Endothelial cell (in vitro differentiated cells): ENCODE data around the gene CAPNS2. TPM values are rescaled to one million over a fixed set of nuclear protein-coding genes. Genes with fewer than 3 reads are reported as not detected.

Experiments
- DNase-seq: peaks from one replicate; pipeline ENCODE4 v3.0.0; 2021; ENCODE audit warnings: low spot score
- H3K27ac Mint-ChIP-seq: one replicate; pipeline ENCODE4 v1.8.0; 2021; ENCODE audit warnings: mixed read lengths, inconsistent platforms; ENCODE audit not compliant: unreplicated experiment
- H3K27me3 Mint-ChIP-seq: one replicate; pipeline ENCODE4 v1.8.0; 2021; ENCODE audit warnings: mild to moderate bottlenecking, moderate library complexity, mixed read lengths, inconsistent platforms; ENCODE audit not compliant: unreplicated experiment
- H3K36me3 Mint-ChIP-seq: one replicate; pipeline ENCODE4 v1.8.0; 2021; ENCODE audit warnings: mild to moderate bottlenecking, low read depth, mixed read lengths, inconsistent platforms; ENCODE audit not compliant: unreplicated experiment
- H3K4me1 Mint-ChIP-seq: one replicate; pipeline ENCODE4 v1.8.0; 2021; ENCODE audit warnings: mild to moderate bottlenecking, mixed read lengths, inconsistent platforms; ENCODE audit not compliant: unreplicated experiment
- H3K4me3 Mint-ChIP-seq: one replicate; pipeline ENCODE4 v1.8.0; 2021; ENCODE audit warnings: mild to moderate bottlenecking, mixed read lengths, inconsistent platforms; ENCODE audit not compliant: unreplicated experiment
- H3K9me3 Mint-ChIP-seq: one replicate; pipeline ENCODE4 v1.8.0; 2021; ENCODE audit warnings: mixed read lengths, inconsistent platforms; ENCODE audit not compliant: unreplicated experiment
- total RNA-seq: library from RNA; stranded (reverse); fragmentation: NEBNext Ultra II Directional; extraction: Animal tissue kit (Norgen Biotek cat#: 25700); gene quantifications from one replicate; pipeline ENCODE4 v1.2.1, GENCODE V29; 2021; ENCODE audit not compliant: unreplicated experiment
- TF ChIP-seq, protein P1 (sequence below): fragments of 200-600 bp; sonication (generic); IDR thresholded peaks from one replicate; pipeline ENCODE4 v1.5.0; 2021; ENCODE audit warnings: antibody characterized with exemption; ENCODE audit not compliant: unreplicated experiment

The CAPNS2 gene
- total RNA-seq, 1 donor from 2014 or later: 1.2 TPM

DNA sequence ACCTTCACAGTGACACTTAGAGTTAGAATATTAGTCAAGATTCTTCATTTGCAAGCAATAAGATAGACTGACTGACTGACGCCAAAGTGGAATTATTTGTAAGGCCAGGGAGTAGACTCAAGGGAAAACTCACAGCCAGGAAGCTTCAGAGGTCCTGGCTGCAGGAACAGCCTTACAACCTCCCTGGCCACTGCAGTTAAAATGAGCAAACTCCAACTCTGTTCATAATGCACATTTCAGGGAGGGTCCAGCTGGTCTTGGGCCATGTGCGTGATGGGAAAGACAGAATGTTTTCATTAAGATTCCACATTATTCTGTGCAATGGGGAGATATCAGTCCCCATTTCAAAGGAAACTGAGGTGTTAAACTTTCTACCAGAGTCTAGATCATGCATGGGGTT is 9.9 kb downstream of the CAPNS2 start:
- Mint-ChIP-seq H3K27ac (no peak overlapping the region), H3K36me3 (peaks cover 8% of the 10 kb centered on the region), H3K4me3 (no peak overlapping the region), H3K27me3 (no peaks in the 10 kb centered on the region), H3K4me1 (peaks cover 6% of the 10 kb centered on the region), H3K9me3 (no peaks in the 10 kb centered on the region)
- TF ChIP-seq, protein P1, sequence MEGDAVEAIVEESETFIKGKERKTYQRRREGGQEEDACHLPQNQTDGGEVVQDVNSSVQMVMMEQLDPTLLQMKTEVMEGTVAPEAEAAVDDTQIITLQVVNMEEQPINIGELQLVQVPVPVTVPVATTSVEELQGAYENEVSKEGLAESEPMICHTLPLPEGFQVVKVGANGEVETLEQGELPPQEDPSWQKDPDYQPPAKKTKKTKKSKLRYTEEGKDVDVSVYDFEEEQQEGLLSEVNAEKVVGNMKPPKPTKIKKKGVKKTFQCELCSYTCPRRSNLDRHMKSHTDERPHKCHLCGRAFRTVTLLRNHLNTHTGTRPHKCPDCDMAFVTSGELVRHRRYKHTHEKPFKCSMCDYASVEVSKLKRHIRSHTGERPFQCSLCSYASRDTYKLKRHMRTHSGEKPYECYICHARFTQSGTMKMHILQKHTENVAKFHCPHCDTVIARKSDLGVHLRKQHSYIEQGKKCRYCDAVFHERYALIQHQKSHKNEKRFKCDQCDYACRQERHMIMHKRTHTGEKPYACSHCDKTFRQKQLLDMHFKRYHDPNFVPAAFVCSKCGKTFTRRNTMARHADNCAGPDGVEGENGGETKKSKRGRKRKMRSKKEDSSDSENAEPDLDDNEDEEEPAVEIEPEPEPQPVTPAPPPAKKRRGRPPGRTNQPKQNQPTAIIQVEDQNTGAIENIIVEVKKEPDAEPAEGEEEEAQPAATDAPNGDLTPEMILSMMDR: no peak
- no peak for DNase-seq

DNA sequence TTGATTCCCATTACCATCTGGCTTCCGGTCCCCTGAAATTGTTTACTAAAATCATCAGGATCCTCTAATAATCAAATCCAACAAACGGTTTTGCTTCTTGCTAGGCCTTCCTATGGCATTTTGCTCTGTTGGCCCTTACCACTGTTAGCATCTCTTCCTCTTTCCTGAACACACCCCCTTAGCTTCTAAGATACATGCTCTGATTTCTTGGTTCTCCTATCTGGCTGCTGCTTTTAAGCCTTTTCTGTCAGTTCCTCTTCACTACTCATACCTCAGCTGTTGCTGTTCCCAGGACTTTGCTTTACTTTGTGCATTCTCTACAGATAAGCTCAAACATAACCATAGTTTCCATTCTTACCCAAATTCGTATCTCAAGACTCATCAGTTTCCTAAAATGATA is 11.4 kb downstream of the CAPNS2 start:
- Mint-ChIP-seq H3K36me3 (peaks cover 8% of the 10 kb centered on the region), H3K27ac (no peak overlapping the region), H3K9me3 (no peaks in the 10 kb centered on the region), H3K4me1 (peaks cover 2% of the 10 kb centered on the region), H3K4me3 (no peak overlapping the region), H3K27me3 (no peaks in the 10 kb centered on the region)
- TF ChIP-seq, protein P1: no peak
- no peak for DNase-seq

DNA sequence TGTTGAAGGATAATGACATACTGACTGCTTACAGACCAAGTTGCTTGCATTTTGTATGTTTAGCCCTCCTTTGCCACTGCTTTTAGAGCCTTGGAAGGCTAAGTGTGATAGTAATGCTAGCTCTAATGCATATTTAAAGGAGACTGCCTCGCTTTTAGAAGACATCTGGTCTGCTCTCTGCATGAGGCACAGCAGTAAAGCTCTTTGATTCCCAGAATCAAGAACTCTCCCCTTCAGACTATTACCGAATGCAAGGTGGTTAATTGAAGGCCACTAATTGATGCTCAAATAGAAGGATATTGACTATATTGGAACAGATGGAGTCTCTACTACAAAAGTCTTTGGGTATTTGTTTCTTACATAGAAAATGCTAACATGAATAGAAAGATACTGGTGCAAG is 19.1 kb downstream of the CAPNS2 start:
- Mint-ChIP-seq H3K27me3 (no peaks in the 10 kb centered on the region), H3K36me3 (no peaks in the 10 kb centered on the region), H3K9me3 (no peaks in the 10 kb centered on the region), H3K4me3 (no peak overlapping the region), H3K4me1 (peaks cover 2% of the 10 kb centered on the region), H3K27ac (no peak overlapping the region)
- DNase-seq: no peak
- TF ChIP-seq, protein P1: no peak

DNA sequence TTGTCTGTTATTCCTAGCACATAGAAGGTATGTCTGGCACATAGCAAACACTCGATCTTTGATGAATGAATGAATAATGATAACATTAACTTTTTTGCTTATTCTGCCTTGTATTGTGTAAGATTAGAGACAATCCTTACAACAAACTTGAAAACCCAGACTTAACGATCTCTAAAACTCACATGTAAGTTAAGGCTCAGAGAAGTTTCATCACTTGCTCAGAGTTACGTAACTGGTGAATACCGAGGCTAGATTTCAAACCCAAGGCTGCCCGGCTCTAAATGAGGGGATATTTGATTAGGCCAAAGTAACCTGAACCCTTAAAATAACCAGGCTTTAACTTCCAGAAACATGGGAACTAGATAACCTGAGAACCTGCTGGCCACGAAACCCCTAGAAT is 22.3 kb downstream of the CAPNS2 start:
- no peak for DNase-seq
- Mint-ChIP-seq H3K4me3 (no peak overlapping the region), H3K36me3 (no peaks in the 10 kb centered on the region), H3K27ac (no peak overlapping the region), H3K9me3 (no peaks in the 10 kb centered on the region), H3K4me1 (peaks cover 2% of the 10 kb centered on the region), H3K27me3 (no peaks in the 10 kb centered on the region)
- TF ChIP-seq, protein P1: no peak

DNA sequence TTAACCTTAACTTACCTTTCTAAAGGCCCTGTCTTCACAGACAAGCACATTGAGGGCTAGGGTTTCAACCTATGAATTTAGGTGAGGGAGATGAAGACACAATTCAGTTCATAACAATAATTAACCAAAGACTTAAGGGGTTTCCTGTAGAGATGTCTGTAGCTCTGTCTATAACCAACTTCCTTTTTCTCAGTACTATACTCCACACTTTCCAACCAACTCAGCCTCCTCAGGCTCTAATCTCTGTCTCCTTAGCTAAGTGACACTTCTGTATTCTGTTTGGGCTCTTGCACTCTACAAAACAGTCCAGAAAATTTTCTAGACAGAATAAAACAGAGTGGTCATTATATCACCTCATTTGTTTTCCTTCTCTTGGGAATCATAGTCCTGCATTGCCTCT is 25.8 kb downstream of the CAPNS2 start:
- no peaks in the 10 kb centered on the region for H3K27me3 Mint-ChIP-seq
- TF ChIP-seq, protein P1: no peak
- H3K4me3 Mint-ChIP-seq: no peak overlapping the region
- no peak for DNase-seq
- no peak overlapping the region for H3K27ac Mint-ChIP-seq
- no peaks in the 10 kb centered on the region for H3K9me3 Mint-ChIP-seq
- H3K4me1 Mint-ChIP-seq: peaks cover 2% of the 10 kb centered on the region
- H3K36me3 Mint-ChIP-seq: no peaks in the 10 kb centered on the region
